ENCODE data around the gene MRPL12.

DNA sequence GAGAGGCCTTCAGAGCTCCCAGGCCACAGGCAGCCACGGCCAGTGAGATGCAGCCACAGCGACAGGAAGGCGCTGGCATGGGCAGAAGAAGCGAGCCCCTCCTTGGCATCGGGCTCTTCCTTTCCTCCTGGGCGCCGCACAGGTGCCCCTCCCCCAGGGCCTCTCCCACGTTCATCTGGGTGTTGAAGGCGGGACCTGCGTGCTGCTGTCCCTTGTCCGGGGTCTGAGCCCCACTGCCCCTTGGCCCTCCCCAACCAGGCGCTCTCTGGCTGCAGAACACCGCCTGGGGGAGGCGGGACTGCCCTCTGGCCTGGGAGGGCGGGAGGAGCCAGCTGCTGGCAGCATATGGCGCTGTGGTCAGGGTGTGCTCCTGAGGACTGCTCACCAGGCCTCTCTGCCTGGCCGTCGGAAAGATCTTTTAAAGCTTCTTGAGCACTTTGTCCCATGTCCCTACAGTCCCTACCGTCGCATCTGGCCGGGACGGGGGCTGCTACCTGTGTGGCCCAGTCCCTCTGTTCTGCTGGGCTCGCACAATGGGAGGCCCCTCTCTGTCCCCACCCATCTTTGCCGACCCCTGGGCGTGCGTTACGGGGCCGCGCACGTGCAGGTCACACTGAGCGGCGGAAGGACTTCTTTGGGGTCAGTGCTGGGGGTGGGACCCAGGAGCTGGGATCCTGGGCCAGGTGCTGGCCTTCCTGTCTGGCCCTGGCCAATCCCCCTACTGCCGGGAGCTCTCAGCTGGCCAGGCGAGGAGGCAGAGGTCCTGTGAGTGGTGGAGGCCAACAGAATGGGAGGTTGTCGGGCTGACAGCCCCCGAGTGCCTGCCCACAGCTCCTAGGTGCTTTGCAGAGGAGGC, 10.6 kb downstream of the MRPL12 start:
- TF ChIP-seq POLR2A (IDR thresholded peaks at IDR 0.05) = no peak
- TF ChIP-seq, protein P1, sequence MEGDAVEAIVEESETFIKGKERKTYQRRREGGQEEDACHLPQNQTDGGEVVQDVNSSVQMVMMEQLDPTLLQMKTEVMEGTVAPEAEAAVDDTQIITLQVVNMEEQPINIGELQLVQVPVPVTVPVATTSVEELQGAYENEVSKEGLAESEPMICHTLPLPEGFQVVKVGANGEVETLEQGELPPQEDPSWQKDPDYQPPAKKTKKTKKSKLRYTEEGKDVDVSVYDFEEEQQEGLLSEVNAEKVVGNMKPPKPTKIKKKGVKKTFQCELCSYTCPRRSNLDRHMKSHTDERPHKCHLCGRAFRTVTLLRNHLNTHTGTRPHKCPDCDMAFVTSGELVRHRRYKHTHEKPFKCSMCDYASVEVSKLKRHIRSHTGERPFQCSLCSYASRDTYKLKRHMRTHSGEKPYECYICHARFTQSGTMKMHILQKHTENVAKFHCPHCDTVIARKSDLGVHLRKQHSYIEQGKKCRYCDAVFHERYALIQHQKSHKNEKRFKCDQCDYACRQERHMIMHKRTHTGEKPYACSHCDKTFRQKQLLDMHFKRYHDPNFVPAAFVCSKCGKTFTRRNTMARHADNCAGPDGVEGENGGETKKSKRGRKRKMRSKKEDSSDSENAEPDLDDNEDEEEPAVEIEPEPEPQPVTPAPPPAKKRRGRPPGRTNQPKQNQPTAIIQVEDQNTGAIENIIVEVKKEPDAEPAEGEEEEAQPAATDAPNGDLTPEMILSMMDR (IDR thresholded peaks at IDR 0.05) = no peak

Measured in uterus (tissue), 2 donors.